Middle frontal gyrus (tissue), 1 donor: ENCODE data around the gene DTNBP1.

Experiments used
- DNase-seq: peaks from one replicate; pipeline ENCODE4 v3.0.0-alpha.2; 2015; ENCODE audit warnings: low spot score; ENCODE audit errors: extremely low spot score

Gene DTNBP1

DNA sequence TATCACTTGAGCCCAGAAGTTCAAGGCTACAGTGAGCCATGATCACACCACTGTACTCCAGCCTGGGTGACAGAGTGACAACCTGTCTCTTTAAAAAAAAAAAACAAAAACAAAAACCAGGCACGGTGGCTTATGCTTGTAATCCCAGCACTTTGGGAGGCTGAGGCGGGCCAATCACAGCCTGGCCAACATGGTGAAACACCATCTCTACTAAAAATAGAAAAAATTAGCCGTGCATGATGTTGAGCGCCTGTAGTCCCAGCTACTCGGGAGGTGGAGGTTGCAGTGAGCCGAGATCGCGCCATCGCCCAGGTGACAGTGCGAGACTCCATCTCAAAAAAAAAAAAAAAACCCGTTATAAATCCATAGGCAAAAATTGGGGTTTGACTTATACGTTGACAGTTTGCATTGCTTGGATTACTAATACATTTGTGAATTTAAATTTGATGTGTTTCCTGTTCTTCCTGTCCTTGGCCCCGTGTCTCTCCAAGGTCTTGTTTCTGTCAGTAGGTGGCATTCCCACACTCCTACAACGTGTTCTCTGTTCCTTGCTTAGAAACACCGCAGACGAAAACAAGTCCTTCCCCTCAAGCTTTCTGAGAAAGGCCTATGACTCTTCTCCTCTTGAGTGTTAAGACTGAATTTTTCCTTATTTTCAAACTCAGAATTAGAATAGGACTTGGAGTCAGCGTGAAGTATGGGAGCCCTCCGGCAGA is 147.0 kb downstream of the DTNBP1 start:
- no peak for DNase-seq

DNA sequence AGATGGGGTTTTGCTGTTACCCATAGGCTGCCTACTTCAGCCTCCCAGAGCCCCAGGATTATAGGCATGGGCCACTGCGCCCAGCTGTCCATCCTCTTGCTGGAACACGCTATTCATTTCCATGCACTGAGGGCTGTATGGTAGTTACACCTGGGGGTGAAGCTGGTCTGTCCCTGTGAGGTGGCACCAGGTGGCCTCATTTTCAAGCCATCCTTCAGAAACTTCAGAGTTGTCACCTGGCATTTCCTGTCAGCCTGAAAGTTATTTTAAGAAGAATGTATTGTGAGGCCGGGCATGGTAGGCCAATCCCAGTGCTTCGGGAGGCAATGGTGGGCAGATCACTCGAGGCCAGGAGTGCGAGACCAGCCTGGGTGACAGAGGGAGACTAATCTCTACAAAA is 147.6 kb downstream of the DTNBP1 start:
- DNase-seq, result no peak

DNA sequence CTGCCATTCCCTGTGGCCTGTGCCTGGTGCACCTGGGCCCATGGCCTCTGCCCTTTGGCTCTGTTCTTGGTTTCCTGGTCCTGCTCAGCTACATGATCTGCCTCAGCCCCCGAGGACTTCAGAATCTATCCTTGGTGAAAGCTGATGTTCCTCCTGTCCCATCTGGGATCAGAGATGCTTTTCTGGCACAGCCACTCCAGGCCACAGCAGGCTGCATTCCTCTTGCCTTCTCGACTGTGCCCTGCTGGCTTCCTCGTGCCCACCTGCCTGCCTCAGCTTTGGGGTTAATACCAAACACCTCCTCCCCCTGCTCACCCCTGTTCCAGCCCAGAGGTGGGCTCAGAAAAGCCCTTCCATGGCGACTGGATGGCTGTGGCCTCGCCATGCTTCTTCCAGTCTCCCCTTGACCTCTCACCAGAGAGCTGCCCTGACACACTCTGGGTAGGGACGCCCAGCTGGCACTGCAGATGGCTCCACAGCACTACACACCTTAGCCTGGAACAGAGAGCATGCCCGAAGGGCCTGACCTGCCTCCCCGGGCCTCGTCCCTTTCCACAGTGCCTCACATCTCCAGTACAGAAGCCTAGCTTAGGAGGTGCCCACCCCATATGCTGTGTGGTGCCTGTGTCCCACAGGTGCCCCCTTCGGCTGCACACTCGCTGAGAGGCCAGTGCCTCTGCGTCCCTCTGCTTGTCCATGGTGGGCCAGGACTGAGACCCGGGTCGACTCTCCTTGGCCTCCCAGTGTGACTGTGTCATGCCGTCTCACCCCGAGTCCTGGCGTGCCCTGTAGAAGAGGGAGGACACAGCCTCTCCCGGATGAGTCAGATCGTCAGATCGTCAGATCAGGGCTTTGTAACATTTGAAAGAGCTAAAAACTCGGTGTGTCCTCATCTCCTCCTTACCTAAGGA is 148.8 kb downstream of the DTNBP1 start:
- DNase-seq, result no peak

DNA sequence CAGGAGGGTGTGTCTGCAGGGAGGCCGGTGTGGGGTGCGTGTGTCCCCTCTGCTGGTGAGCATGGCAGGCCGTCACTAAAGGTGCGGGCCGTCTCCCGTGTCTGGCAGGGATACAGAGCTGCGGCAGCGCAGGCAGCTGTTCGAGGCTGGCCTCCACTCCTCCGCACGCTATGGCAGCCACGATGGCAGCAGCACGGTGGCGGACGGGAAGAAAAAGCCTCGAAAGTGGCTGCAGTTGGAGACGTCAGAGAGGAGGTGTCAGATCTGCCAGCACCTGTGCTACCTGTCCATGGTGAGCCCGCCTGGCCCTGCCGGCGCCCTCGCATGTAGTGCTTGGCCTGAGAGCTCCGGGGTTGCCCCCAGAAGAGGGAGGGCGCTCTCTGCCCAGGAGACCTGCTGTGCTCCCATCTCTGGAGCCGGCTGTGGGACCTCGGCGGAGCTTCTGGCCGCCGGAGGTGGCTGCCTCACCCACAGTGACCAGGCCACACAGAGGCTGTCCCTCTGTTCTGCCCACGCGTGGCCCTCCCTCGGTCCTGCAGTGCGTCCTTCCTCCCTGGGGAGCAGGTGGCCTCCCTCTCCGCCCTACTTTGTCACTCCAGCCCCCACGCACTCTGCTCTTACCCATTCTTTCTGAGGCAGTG is 149.6 kb downstream of the DTNBP1 start:
- no peak for DNase-seq

DNA sequence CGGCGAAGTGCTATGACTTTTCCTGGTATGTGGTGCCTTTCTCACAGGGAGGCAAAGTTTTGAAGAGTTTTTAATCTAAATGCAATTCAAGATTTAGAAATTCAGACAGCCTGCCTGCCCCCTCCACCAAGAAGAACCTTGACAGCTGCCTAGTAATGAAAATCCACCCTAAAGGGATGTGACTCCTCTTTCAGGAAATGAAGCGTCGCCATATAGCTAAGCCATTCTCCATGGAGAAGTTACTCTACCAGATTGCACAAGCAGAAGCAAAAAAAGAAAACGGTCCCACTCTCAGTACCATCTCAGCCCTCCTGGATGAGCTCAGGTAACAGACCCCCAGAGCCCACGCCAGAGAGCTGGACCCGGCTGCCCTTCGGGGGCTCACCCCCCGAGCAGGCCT is 150.1 kb downstream of the DTNBP1 start:
- DNase-seq, result no peak

DNA sequence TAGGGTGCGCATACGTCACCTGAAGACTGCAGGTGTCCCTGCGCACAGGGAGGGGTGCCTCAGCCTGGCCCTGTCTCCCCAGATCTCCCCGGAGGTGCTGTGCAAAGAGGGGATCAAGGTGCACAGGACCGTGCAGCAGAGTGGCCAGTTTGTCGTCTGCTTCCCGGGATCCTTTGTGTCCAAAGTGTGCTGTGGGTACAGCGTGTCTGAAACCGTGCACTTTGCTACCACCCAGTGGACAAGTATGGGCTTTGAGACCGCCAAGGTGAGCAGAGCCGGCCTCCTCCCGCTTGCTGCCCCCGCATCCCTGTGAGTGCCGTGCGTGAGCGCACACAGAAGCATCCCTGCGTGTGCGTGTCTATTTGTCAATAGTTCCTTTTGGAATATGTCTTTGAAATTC is 150.7 kb downstream of the DTNBP1 start:
- DNase-seq, result no peak

DNA sequence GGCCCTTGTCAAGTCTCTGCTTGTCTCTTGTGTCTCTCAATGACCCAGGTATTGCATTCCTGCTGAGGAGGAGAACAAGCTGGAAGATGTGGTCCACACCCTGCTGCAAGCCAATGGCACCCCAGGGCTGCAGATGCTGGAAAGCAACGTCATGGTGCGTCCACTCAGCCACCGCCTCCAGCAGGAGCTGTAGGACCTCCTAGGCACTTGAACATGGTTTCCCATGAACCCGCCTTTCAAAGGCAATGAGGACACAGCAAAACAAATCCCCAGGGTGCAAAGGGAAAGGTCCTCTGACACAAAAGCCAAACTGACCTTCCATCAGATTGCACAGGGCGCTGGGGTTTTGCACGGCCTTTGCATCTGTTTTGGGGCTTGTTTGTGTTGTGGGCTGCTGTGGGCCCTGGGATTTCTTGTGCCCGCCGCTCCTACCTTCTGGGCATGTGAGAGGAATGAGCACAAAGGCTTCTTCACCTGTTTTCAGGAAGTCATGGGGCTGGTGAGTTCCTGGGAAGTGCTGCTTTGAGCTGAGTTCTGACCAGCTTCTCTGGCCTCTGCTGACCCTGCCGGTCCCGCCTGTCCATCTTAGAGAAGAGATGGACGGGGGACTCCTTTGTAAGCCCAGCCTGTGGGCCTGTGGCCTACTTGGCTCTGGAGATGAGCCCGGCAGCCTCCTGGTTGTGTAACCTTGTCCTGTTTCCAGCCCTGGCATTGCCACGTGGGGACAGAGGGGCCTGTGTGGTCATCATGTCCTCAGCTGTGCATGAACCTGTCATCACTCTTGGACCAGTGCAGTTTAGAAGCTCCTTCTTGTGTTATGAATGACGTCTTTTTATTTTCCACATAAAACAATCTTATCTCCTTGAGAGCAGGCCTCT is 151.3 kb downstream of the DTNBP1 start:
- DNase-seq, result no peak

DNA sequence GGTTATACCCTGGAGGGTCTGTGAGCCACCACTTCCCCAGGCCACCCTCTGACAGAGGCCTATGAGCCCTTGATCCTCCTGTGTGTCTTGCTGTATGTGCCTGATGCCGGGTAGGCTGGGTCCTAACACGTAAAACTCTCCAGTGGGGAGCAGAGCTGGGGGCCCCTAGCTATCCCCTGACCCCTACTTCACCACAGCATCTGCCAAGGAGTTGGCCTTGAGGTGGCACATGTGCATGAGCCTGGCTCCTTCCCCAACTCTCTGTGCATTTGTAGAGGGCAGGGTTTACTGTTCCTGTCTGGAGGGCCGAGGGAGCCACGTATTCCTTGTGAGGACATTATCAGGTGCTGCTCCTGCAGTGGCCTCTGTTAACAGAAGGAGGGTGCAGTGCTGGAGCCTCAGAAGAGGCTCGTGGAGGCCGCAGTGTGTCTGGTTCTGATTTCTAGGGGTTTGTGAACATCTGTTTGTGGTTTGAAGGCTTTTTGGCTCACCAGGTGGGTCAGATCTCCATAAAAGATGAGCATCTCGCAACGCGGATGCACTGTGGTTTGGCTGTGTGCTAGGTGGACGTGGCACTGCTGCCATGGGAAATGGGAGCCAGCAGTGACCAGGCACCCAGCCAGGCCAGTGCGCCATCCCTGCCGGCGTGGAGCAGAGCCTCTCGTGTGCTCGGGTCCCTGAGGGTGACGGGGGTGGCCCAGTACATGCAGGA is 152.1 kb downstream of the DTNBP1 start:
- no peak for DNase-seq

DNA sequence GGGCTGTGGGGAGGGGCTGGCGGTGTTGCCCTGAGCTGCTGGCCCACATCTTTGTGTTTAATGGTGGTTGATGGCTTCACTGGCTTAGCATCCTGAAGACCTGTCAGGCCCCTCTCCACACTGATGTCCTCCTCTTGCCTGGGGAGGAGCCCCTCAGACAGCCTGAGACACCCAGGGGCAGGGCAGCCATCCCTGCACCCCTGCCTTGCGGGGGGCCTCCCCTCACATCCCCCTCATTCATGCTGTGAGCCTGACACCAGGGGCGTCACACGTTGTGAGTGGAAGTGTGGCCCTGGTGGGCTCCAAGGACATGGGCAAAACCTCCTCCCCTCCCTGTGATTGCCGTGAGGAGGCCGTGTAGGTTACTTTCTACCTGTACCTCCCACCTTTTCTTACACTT is 152.7 kb downstream of the DTNBP1 start:
- no peak for DNase-seq

DNA sequence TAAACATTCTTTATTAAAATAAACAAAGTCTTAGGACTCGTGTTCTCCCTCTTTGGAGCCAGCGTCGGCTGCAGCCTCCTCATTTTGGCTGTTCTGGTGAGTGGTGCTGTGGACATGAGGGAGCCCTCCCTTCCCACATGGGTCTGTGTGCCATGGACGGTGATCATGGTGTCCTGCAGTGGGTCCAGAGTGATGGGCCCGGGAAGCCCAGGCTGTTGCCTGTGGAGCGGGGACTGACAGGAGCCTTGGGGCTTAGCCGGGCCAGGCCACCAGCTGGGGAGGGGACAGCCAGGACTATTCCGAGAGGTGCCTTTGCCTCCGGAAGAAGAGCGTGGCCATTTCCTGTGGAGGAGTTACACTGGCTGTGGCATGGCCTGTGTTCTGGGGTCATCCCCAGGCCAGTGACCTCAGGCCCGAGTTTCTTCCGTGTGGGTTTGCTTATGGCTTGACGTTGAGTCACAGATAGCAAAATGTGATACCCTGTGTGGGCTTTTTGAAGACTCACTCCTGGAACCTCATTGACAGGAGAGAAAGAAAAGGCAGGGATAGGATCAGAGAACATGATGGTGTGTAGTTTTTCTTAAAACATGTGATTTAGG is 153.4 kb downstream of the DTNBP1 start:
- no peak for DNase-seq

DNA sequence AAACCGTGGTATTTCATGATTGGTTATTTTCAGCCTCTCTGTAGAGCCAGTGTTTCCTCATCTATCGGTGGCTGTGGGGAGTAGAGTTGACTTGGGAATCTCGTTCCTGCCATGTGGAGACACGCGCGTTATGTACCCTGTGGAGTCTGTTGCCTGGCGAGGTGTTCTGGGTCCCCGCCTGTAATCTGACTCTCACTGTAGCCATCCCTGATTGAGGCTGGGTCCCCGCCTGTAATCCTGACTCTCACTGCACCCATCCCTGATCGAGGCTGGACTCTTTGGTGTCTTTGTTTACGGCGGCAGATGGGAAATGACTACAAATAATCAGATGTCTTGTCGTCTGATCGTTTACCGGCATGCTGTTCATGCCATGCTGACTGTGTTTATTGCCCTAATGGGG is 153.9 kb downstream of the DTNBP1 start:
- DNase-seq, result no peak

DNA sequence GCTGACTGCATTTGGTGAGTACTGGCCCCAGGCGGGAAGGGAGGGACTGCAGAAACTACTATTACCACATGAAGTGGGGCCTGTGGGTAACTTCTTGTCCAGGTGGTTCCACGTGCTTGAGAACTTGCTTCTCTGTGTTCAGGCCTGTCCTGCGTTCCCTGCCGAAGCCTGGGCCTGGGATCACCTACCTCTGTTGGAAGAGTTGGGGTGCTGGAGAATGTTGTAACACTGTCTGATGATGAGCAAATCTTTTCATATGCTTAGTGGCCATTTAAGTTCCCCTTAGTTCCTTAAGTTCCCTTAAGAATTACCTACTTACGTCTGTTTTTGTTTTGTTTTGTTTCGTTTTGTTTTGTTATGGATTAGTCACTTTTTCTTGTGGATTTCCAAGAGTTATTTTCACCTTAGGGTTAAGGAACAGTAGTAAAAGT is 154.4 kb downstream of the DTNBP1 start:
- DNase-seq, result no peak

DNA sequence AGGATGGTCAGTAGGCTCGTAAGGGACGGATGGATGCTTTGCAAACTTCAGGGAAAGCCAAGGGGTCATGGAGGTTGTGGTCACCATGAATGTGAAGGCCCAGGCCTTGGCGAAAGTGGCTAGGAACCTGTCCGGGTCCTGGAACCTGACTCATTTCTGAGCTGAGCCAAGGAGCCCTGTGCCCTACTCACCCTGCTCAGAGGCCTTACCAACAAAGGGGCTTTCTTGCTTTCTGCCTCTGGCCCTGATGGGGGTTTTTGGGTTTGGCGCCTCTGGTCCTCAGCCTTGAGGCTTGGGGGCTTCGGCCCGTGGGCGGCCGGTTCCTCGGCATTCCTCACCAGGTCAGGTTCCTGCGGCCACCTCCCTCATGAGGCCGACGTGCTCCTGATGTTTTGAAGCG is 155.1 kb downstream of the DTNBP1 start:
- no peak for DNase-seq

DNA sequence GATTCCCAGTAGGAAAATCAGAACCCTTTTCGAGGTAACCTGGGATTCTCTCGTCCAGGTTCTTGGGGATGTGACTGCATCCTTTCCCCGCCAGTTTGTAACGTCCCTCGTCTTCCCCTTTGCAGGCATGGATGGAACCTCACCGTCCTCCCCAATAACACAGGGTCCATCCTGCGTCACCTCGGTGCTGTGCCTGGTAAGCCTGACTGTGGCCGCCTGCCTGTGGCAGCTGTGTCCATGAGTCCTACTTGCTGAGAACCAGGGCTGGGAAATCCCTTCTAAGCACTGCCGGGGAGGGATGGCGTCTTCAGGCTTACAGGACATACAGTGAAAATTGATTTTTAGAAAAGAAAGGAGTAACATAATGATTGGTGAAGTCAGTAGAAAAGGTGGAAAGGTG is 155.6 kb downstream of the DTNBP1 start:
- no peak for DNase-seq

DNA sequence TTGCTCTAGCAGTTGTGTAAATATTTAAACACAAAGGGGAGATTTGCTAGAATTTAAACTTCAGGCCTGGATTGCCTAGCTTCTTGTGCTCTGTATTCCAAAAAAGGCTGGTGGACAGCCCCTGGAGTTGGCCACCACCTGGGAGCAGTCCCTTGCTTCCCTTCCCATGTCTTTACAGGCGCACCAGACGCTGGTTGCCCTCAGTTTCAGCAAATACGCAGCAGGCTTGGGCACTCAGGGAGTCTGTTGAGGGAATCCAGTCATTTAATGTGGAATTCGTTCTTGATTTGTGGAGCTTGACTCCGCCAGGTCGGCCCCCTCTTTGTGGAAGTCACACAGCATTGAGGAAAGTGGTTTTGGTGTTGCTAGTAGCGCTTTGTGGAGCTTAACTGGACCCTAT is 156.8 kb downstream of the DTNBP1 start:
- DNase-seq, result no peak

DNA sequence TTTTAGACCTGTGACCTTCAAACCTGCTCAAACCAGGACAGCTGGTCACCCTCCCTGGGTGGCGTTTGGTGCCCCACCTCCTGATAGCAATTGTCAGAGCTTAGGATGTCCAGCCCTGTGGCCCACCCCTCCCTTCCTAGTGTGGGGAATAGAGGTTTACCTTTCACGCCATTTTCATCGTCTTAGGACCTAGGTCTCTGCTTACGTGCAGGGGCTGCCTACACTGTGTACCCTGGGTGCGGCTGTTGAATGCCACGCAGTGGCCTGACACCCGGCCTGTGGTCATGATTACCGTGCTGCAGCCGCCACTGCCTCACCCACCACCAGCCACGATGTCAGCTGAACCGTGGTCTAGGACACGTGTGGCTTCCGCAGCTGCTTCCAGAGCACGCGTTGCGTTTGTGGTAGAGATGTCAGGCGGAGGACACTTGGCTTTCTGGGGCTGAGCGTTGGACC is 157.3 kb downstream of the DTNBP1 start:
- no peak for DNase-seq

DNA sequence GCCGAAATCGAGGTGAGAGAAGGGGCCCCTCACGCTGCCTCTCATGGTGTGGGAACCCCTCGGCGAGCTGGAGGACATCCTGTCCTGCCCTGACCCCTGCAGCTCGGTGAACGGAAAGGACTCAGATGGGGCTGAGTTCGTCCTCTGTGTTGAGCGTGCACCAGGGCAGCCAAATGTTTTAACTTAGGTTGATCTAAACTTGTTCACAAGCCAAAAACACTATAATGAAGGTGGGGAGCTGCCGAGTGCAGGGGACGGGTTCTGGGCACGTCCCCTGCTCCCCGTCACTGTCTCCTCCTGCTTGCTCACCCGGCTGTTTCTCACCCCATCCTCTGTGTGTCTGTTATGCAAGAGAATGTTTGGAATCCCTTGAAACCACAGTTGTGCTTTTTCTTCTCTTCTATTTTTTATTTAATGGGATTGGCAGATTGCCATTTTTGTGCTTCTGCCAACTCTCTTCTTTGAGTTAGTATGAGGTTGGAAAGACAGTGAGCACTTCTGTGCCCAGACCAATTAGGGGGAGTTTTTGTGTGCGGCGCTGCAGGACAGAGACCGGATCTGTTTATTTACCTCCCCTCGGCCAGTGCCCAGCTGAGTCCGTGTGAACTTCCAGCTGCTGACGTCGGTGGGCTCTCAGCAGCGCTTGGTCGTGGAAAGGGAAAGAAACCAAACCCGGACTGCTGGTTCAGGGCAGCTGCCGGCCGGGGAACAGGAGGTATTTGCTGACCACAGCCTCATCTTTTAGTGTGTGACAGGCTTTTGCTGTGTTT is 158.1 kb downstream of the DTNBP1 start:
- DNase-seq, result peak; percentile 75

DNA sequence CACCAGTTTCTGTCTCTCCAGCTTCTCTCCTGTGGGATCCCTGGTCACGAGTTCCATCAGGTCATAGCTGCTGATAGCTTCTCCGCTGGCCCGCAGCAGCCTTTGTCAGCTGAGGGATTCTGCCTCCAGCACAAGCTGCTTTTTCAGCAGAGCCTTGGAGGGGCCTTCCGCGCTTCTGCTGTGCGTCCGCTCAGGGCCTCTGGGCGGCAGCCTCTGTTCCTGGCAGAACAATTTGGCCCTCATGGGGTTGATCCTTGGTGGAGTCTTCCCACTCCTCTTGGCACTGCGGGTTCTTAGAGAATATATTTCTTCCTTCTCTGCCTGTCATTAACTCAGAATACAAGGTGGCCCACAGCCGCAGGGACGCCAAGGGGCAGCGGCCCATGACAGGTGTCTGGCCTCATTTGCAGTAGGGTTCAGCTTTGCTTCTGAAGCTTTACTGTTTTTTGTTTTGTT is 158.8 kb downstream of the DTNBP1 start:
- DNase-seq, result no peak

DNA sequence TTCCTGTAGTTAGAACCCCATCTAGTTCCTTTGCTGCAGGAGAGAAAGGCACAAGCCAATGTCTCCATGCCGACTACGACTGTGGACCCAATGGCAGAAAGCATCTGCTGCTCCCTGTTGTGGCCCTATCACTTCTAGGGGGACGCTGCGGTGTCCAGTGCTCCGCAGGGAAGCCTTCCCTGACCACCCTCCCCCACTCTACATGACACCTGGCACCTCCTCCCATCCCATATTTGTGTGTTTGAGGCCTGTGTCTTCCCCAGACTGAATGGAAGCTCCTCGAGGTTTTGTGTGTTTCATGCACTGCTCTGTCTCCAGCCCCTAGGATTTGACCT is 159.5 kb downstream of the DTNBP1 start:
- no peak for DNase-seq
